ENCODE data around the gene SNX32.
A peak's percentile ranks its signal among the peaks of the same experiment; 100 is the strongest.

Gene SNX32

GRCh38 chr11:65879617-65880016 is 45.9 kb downstream of the SNX32 start, which contains the start of gene CTSW:
Gene CTSW (plus strand): TSS chr11:65879837. CDS start chr11:65879855, 18 bp downstream.
- peak in 1 of 2 donors; percentile 42 for DNase-seq
- peak within 1 kb of the TSS; percentile 78 to 91 for H3K27ac Mint-ChIP-seq
- ATAC-seq = peak; percentile 56
- no peaks in the 10 kb centered on the region for H3K27me3 Mint-ChIP-seq
- no peaks in the 10 kb centered on the region for H3K9me3 Mint-ChIP-seq
- peak within 1 kb of the TSS; percentile 77 to 88 for H3K4me3 Mint-ChIP-seq
- peaks cover 78% of the 10 kb centered on the region for H3K4me1 Mint-ChIP-seq

DNA sequence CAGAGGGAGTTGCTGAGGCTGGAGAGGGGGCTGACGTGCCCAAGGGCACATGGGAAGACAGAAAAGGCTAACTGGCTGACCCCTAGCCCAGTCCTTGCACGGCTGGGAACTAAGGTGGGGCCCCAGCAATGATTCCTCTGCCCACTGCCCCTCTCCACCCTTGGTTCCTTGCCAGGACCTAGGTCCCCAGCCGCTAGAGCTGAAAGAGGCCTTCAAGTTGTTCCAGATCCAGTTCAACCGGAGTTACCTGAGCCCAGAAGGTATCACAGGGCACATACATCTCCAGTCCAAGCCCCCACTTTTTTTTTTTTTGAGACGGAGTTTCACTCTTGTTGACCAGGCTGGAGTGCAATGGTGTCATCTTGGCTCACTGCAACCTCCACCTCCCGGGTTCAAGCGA is 46.3 kb downstream of the SNX32 start:
- peak overlapping the region; percentile 77 to 88 for H3K4me3 Mint-ChIP-seq
- no peaks in the 10 kb centered on the region for H3K9me3 Mint-ChIP-seq
- H3K27me3 Mint-ChIP-seq = no peaks in the 10 kb centered on the region
- H3K4me1 Mint-ChIP-seq = peaks cover 82% of the 10 kb centered on the region
- no peak for ATAC-seq
- peak overlapping the region; percentile 78 to 91 for H3K27ac Mint-ChIP-seq
- no peak for DNase-seq

DNA sequence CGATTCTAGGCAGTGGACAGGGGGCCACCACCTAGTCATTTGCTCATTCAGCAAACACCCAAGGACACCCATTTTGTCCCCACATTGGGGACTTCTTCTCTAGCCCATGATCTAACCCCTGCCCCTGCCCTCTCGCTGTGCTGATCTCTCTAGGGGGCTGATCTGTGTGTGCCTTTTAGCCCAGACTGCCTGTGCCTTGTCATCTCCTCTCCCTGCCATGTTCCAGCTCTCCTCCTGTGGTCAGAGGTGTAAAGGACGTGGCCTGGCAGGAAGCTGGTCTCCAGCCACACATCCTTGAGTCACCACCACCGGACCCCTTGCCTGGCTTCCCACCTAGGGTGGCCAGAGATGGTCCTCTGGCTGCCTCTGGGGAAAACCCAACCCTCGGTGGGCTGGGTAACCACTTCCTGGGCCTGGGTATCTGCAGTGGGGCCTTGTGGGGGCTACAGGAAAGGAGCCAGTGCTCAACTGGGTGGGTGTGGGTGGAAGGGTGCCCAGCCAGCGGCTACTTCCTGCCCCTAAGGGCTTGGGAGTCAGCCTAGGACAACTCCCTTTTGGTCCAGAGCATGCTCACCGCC is 47.2 kb downstream of the SNX32 start:
- Mint-ChIP-seq H3K27me3 (no peaks in the 10 kb centered on the region), H3K9me3 (no peaks in the 10 kb centered on the region), H3K27ac (peak overlapping the region; percentile 36 to 72), H3K4me1 (peaks cover 89% of the 10 kb centered on the region), H3K4me3 (peak overlapping the region; percentile 77 to 88)
- DNase-seq (peak in 1 of 2 donors; percentile 53), ATAC-seq (peak; percentile 67)

DNA sequence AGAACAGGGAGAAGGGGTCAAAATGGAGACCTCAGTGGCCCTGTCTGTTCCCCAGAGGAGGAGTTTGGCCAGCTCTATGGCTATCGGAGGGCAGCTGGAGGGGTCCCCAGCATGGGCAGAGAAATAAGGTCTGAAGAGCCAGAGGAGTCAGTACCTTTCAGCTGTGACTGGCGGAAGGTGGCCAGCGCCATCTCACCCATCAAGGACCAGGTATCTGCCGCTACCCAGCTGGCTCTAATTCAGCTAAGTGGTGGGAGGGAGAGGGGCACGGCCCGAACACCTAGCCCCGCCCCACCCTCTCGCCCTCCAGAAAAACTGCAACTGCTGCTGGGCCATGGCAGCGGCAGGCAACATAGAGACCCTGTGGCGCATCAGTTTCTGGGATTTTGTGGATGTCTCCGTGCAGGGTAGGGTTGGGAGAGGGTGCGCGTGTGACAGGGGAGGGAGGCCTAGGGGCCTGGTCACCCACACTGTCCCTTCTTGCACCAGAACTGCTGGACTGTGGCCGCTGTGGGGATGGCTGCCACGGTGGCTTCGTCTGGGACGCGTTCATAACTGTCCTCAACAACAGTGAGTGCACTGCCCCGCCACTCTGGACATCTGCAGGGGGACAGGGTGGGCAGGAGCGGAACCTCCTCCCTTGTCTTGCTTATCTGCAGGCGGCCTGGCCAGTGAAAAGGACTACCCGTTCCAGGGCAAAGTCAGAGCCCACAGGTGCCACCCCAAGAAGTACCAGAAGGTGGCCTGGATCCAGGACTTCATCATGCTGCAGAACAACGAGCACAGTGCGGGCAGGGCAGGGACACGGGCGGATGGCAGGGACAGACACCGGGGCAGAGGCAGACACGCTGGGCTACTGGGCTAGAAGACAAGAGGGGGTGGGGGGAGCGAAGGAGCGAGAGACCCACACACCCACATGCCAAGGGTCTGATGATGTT is 48.6 kb downstream of the SNX32 start:
- DNase-seq (no peak), ATAC-seq (no peak)
- peak overlapping the region in 1 of 2 donors; percentile 16 for H3K4me3 Mint-ChIP-seq
- H3K4me1 Mint-ChIP-seq = peaks cover 92% of the 10 kb centered on the region
- no peaks in the 10 kb centered on the region for H3K9me3 Mint-ChIP-seq
- H3K27ac Mint-ChIP-seq = peak overlapping the region in 1 of 2 donors; percentile 64
- no peaks in the 10 kb centered on the region for H3K27me3 Mint-ChIP-seq

DNA sequence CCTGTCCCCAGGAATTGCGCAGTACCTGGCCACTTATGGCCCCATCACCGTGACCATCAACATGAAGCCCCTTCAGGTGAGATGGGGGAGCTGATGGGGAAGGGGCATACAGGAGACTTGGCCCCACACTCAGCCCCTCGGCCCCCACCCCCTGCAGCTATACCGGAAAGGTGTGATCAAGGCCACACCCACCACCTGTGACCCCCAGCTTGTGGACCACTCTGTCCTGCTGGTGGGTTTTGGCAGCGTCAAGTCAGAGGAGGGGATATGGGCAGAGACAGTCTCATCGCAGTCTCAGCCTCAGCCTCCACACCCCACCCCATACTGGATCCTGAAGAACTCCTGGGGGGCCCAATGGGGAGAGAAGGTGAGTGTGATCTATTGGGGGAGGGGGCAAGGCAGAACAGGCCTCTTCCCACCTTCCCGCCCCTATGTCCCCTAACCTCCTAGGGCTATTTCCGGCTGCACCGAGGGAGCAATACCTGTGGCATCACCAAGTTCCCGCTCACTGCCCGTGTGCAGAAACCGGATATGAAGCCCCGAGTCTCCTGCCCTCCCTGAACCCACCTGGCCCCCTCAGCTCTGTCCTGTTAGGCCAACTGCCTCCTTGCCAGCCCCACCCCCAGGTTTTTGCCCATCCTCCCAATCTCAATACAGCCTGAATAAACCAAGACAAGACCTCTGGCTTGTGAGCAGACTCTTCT is 49.4 kb downstream of the SNX32 start:
- no peak for DNase-seq
- H3K4me1 Mint-ChIP-seq = peaks cover 87% of the 10 kb centered on the region
- H3K9me3 Mint-ChIP-seq = no peaks in the 10 kb centered on the region
- H3K27ac Mint-ChIP-seq = no peak overlapping the region
- no peaks in the 10 kb centered on the region for H3K27me3 Mint-ChIP-seq
- no peak overlapping the region for H3K4me3 Mint-ChIP-seq
- no peak for ATAC-seq

DNA sequence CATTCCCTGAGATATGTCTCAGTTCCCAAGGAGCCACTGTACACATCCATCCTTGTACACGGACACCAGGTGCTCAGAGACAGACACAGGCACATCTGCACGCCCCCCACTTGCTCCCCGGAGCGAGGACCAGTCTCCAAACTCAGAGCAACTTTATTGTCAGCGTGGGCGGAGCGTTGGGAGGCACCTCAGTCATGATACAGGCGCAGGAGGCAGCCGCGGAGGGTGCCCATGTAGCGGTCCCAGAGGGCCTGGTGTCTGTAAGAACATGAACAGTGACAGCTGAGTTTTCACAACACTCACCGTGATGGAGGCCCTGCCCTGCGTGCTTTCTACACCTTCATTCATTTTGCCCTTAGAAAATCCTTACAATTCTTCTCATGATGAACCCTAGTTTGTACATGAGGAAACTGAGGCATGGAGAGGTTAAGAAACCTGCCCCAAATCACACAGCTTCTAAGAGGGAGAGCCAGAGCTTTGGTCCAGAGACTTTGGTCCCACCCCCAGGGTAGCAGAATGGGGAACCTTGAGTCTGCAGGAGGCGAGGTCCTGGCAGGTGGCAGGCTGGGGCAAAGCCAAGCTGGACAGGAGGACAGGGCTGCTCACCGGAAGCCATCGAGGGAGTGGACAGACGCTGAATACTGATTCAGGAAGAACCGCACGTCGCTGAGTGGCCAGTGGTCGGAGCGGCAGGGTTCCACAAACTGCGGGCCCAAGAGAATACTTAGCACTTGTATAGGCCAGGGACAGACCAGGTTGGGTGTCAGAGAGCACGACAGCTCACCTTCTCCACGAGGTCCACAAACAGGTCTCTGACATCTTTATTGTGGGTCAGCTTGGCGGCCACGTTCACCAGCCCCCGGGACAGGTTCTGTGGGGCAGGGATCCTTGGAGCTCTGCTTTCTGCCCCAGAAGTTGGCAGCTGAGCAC is 50.3 kb downstream of the SNX32 start:
- H3K27me3 Mint-ChIP-seq = no peaks in the 10 kb centered on the region
- no peaks in the 10 kb centered on the region for H3K9me3 Mint-ChIP-seq
- ATAC-seq (no peak), DNase-seq (no peak)
- H3K27ac Mint-ChIP-seq = no peak overlapping the region
- no peak overlapping the region for H3K4me3 Mint-ChIP-seq
- peaks cover 82% of the 10 kb centered on the region for H3K4me1 Mint-ChIP-seq

DNA sequence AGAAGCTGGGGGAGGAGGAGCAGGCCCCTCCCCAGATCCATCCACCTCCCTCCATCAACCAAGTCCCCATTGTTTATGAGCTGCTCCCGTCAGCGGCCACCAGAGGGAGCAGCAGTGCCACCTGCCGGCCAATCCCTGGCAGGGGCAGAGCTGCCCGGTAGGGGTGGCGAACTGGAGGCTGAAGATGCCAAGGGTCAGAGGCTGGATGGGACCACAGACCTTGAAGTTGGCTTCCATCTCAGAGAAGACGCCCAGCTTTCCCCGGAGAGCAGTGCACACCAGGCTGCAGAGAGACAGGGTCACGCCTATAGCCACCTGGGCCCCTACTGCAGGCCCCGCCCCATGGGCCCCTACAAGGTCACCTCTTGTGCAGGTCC is 50.9 kb downstream of the SNX32 start:
- DNase-seq = peak; percentile 81 to 83
- Mint-ChIP-seq H3K27ac (no peak overlapping the region), H3K4me1 (peaks cover 82% of the 10 kb centered on the region)

DNA sequence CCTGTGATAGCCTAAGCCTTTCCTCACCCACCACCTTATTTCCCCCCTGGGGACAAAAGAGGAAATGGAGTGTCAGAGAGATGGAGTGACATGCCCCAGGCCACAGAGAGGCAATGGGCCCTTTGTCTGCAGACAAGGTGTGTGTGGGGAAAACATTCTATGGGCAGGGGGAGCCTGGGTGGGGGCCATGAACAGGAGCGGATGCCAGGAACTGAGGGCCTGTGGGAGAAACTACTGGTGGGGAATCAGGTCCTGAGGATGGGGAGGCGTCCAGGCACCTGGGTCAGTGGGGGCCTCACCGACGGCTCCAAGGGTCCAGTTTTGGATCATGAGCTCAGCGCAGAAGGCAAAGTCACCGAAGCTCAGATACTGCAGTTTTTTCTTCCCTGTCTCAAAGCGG is 51.5 kb downstream of the SNX32 start:
- Mint-ChIP-seq H3K27ac (no peak overlapping the region), H3K4me1 (peaks cover 82% of the 10 kb centered on the region)
- no peak for ATAC-seq

More for the DNA sequence above, 50.9 kb downstream of the SNX32 start:
- ATAC-seq = peak; percentile 46
- no peaks in the 10 kb centered on the region for H3K27me3 Mint-ChIP-seq
- no peaks in the 10 kb centered on the region for H3K9me3 Mint-ChIP-seq
- no peak overlapping the region for H3K4me3 Mint-ChIP-seq

GRCh38 chr11:65885808-65886536 is 52.2 kb downstream of the SNX32 start:
- no peak for ATAC-seq
- no peaks in the 10 kb centered on the region for H3K9me3 Mint-ChIP-seq
- H3K27me3 Mint-ChIP-seq = no peaks in the 10 kb centered on the region
- H3K27ac Mint-ChIP-seq = no peak overlapping the region
- H3K4me3 Mint-ChIP-seq = no peak overlapping the region
- DNase-seq = no peak
- H3K4me1 Mint-ChIP-seq = peaks cover 77% of the 10 kb centered on the region

More for the DNA sequence above, 51.5 kb downstream of the SNX32 start:
- Mint-ChIP-seq H3K27me3 (no peaks in the 10 kb centered on the region), H3K9me3 (no peaks in the 10 kb centered on the region), H3K4me3 (no peak overlapping the region)
- DNase-seq = no peak

- DNase-seq (no peak), ATAC-seq (no peak)
- H3K4me1 Mint-ChIP-seq = peaks cover 67% of the 10 kb centered on the region
- H3K4me3 Mint-ChIP-seq = peak overlapping the region; percentile 89 to 98
- H3K27ac Mint-ChIP-seq = peak overlapping the region; percentile 12 to 91
- H3K9me3 Mint-ChIP-seq = no peaks in the 10 kb centered on the region
- no peaks in the 10 kb centered on the region for H3K27me3 Mint-ChIP-seq
Observed at GRCh38 chr11:65886826-65887722, 53.3 kb downstream of the SNX32 start.

- ATAC-seq = no peak
- Mint-ChIP-seq H3K4me3 (peak overlapping the region; percentile 89 to 98), H3K27me3 (no peaks in the 10 kb centered on the region), H3K27ac (peak overlapping the region; percentile 93 to 99), H3K9me3 (no peaks in the 10 kb centered on the region), H3K4me1 (peaks cover 67% of the 10 kb centered on the region)
- no peak for DNase-seq
Observed at GRCh38 chr11:65887723-65888162, 54.0 kb downstream of the SNX32 start.

- peak within 1 kb of the TSS; percentile 89 to 98 for H3K4me3 Mint-ChIP-seq
- no peaks in the 10 kb centered on the region for H3K27me3 Mint-ChIP-seq
- ATAC-seq = peak; percentile 73
Observed at GRCh38 chr11:65888163-65888814, 54.5 kb downstream of the SNX32 start, which contains the start of gene FIBP. Gene FIBP (minus strand): TSS chr11:65888471. CDS start chr11:65888418, 53 bp downstream.

More at GRCh38 chr11:65888163-65888814, 54.5 kb downstream of the SNX32 start, which contains the start of gene FIBP:
- peak; percentile 91 to 94 for DNase-seq
- Mint-ChIP-seq H3K27ac (peak within 1 kb of the TSS; percentile 94 to 99), H3K4me1 (peaks cover 72% of the 10 kb centered on the region), H3K9me3 (no peaks in the 10 kb centered on the region)
